Activated T-cell treated with anti-CD3 and anti-CD28 coated beads for 24 hours (primary cell): ENCODE measurements around the gene GRM1.

Experiments used
- DNase-seq: peaks from one replicate; pipeline ENCODE4 v3.0.0-alpha.2; 2020; ENCODE audit warnings: low read depth

GRM1 gene

DNA sequence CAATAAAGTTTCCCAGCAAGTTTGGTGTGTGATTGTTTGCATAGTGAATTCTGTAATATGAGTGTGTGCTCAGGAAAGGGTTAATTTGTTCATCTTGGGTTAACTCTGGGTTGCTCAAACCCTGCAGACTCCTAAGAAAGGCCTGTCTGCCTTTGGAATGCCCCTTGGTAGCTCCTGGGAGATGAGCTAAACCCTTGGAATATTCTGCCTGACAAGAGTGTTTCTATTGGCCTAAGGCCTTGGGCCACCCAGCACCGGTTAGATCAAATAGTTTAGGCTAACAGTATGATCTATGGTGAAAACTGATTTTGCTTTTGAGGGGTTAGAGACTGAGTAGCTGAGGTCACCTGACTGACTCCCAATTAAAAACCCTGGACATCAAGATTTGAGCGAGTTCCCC, 248.3 kb downstream of the GRM1 start:
- DNase-seq: no peak

- no peak for DNase-seq
Observed at GRCh38 chr6:146281651-146282362, 252.9 kb downstream of the GRM1 start.

DNA sequence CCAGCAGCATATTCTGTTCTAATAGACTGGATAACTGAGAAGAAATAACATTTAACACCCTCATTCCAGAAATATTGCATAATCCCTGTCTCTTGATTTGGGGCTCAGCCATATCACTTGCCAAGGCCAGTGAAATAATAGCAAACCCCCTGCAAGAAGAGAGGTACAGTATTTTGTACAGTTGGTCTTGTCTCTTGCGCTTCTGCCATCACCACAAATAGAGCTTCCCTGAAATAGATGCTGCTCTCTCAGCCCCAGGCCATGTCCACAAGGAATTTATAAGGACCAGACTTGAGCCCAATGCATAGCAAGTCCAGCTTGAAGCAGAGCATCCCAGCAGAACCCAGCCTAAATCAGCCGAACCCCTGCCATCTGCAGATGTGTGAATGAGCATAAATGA, 254.0 kb downstream of the GRM1 start:
- DNase-seq: no peak

DNA sequence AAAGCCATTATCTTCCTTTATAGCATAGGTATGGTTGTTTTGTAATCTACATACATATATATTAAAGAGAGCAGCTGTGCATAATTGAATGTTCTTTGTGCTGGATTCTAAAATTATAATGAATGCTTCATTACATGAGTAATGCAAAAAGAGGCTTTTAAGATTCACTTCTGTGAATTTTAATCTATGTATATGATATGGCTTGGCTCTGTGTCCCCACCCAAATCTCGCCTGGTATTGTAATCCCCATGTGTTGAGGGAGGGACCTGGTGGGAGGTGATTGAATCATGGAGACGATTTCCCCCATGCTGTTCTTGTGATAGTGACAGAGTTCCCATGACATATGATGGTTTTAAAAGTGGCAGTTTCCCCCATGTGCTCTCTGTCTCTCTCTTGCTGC, 255.4 kb downstream of the GRM1 start:
- no peak for DNase-seq

GRCh38 chr6:146286961-146287360, 258.1 kb downstream of the GRM1 start:
- no peak for DNase-seq

DNA sequence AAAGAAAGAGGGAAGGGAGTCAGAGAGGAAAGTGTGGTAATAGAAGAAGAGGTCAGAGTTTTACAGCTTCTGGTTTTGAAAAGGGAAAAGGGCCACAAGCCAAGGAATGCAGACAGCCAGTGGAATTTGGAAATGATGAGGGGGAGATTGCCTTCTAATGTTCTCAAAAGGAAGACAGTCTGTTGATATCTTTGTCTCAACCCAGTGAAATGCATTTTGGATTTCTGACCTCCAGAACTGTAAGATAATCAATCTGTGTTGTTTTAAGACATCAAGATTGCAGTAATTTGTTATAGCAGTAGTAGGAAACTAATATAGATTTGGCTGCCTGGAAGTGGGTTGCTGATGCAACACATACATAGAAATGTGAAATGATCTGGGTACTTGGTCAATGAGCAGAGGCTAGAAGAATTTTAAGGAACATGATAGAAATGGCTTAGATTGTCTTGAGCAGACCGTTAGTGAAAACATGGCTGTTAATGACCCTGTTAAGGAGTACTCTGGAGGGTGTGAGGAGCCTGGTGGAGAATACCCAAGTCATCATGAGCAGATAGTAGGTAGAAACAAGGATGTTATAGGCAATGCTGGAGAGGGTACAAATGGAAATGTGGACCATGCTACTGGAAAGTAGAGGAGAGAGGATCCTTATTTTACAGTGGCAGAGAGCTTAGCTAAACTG, 259.0 kb downstream of the GRM1 start:
- no peak for DNase-seq

GRCh38 chr6:146289816-146290588, 261.1 kb downstream of the GRM1 start:
- no peak for DNase-seq

- no peak for DNase-seq
Observed at GRCh38 chr6:146290589-146290901, 261.7 kb downstream of the GRM1 start.

DNA sequence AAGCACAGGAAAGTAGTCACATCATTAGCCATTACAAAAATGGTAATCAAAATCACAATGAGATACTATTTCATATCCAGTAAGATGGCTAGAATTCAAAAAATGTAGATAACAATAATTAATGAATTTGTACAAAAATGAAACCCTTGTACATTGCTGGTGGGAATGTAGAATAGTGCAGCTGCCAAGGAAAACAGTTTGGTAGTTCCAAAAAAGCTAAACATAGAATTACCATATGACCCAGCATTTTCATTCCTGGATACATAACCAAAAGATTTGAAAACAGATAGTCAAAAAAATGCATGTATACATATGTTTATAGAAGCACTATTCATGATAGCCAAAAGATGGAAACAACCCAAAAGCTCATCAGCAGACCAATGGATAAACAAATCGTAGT, 263.6 kb downstream of the GRM1 start:
- no peak for DNase-seq

- DNase-seq: no peak
Observed at GRCh38 chr6:146295695-146296094, 266.8 kb downstream of the GRM1 start.

- DNase-seq: no peak
Observed at GRCh38 chr6:146297815-146298214, 269.0 kb downstream of the GRM1 start.

- DNase-seq: no peak
Observed at GRCh38 chr6:146300521-146300920, 271.7 kb downstream of the GRM1 start.

DNA sequence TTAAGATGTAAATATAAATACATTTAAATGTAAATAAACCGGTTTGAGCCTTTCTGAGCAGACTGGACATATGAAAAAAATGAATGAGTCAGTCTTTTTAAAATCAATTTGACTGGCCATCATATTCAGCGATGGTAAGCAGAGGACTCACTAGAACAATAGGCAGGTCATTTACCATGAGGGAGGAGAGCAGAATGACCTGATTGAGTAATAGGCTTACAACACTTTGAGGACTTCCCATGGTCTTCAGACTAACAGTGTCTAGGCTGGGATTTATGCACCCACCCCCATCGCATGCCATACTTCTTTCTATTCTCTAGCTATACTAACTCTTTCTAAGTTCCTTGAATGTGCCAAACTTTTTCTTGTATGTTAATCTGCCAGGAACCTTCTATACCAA, 272.9 kb downstream of the GRM1 start:
- DNase-seq: no peak

DNA sequence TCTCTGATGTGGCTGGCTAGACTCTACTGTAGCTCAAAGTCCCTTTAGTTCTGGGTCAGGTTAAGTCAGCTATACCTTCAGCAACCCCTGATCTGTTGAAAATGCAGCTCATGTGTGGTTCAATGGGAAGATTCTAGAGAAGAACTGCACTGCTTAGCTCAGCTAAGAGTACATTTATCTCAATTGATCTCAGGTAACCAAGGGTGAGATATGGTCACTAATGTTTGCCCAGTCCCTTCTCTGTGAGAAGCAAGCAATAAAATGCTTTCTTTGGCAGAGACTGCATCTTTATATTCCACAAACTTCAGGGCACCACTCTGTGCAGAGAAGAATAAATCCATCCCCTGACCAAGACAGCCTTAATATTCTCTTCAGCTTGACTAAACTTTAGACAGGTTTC, 274.1 kb downstream of the GRM1 start:
- DNase-seq: no peak

- no peak for DNase-seq
Observed at GRCh38 chr6:146304181-146304580, 275.3 kb downstream of the GRM1 start.

DNA sequence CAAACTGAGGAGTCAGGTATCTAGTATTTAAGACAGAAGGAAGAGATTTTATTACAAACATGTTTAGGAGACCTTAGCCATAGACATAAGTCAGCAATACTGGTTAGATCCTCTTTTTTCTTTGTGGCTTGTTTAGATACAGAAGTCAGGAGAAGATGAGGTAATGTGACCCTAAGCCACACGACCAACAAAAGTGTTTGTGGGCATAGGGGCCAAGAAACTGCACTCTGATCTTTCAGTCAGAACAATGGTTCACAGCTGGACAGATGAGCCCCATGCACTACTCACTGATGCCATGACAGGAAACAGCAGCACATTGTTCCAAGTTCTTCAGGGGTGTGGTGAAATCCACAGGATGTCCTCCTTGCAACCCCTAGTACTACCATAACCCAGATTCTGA, 276.2 kb downstream of the GRM1 start:
- DNase-seq: no peak

- no peak for DNase-seq
Observed at GRCh38 chr6:146305951-146306350, 277.1 kb downstream of the GRM1 start.

DNA sequence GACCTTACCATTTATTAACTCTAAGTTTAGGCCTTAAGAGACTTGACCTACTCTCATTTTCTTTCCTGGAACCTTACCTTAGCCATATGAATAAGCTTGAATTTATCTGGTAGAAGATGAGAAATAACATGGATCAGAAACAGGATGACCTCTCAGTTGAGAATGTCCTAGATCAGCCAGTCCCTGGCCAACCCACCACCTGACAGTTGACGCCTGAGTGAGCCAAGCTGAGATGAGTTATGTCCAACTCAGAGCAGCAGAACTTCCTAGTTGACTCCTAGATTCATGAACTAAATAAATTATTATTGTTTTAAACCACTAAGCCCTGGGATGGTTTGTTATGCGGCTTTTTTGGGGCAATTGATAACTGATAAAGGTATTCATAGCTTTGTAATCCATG, 281.8 kb downstream of the GRM1 start:
- no peak for DNase-seq

GRCh38 chr6:146311079-146311478, 282.2 kb downstream of the GRM1 start:
- no peak for DNase-seq

- no peak for DNase-seq
Observed at GRCh38 chr6:146312608-146313007, 283.7 kb downstream of the GRM1 start.

GRCh38 chr6:146315381-146316174, 286.7 kb downstream of the GRM1 start:
- no peak for DNase-seq

DNA sequence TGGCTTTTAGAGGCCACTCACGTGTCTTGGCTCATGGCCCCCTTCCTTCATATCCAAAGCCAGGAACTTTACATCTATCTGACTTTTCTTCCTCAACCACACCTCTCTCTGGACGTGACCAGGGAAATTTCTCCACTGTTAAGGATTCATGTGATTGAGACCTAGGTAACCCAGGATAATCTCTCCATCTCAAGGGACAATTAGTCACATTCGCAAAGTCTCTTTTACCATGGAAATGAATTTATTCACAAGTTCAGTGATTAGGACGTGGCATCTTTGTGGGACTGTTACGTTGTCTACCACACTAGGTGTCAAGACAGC, 287.3 kb downstream of the GRM1 start:
- DNase-seq: no peak

GRCh38 chr6:146331013-146331412, 302.2 kb downstream of the GRM1 start:
- no peak for DNase-seq
